Measurements from ENCODE around the gene MIOX.

- TF ChIP-seq POLR2AphosphoS5 (IDR thresholded peaks at IDR 0.05) (no peak), POLR2A (IDR thresholded peaks at IDR 0.05) (no peak)
Measured at GRCh38 chr22:50516891-50517290, 30.2 kb downstream of the MIOX start.
